ENCODE data around the gene POU2AF1.

POU2AF1 gene

GRCh38 chr11:111363985-111364384 is 15.1 kb downstream of the POU2AF1 start:
- Mint-ChIP-seq H3K36me3 (ENCODE audit: low read depth) (peaks cover 2% of the 10 kb centered on the region), H3K9me3 (no peaks in the 10 kb centered on the region), H3K27me3 (no peaks in the 10 kb centered on the region), H3K27ac (no peak overlapping the region), H3K4me3 (no peak overlapping the region), H3K4me1 (ENCODE audit: low read depth) (peaks cover 15% of the 10 kb centered on the region)
- DNase-seq, result no peak

GRCh38 chr11:111362887-111363411 is 16.1 kb downstream of the POU2AF1 start:
- no peak for DNase-seq
- Mint-ChIP-seq H3K27me3 (no peaks in the 10 kb centered on the region), H3K4me1 (ENCODE audit: low read depth) (peaks cover 15% of the 10 kb centered on the region), H3K4me3 (no peak overlapping the region), H3K36me3 (ENCODE audit: low read depth) (peaks cover 2% of the 10 kb centered on the region), H3K9me3 (no peaks in the 10 kb centered on the region), H3K27ac (no peak overlapping the region)

- no peak for DNase-seq
- no peak overlapping the region for H3K27ac Mint-ChIP-seq
- peaks cover 15% of the 10 kb centered on the region for H3K4me1 Mint-ChIP-seq (ENCODE audit: low read depth)
- H3K27me3 Mint-ChIP-seq, result no peaks in the 10 kb centered on the region
- H3K9me3 Mint-ChIP-seq, result no peaks in the 10 kb centered on the region
- H3K36me3 Mint-ChIP-seq (ENCODE audit: low read depth), result peaks cover 2% of the 10 kb centered on the region
- H3K4me3 Mint-ChIP-seq, result no peak overlapping the region
Observed at GRCh38 chr11:111361874-111362273, 17.2 kb downstream of the POU2AF1 start.

- H3K9me3 Mint-ChIP-seq, result no peaks in the 10 kb centered on the region
- DNase-seq, result no peak
- H3K4me1 Mint-ChIP-seq (ENCODE audit: low read depth), result peaks cover 12% of the 10 kb centered on the region
- peaks cover 2% of the 10 kb centered on the region for H3K36me3 Mint-ChIP-seq (ENCODE audit: low read depth)
- no peaks in the 10 kb centered on the region for H3K27me3 Mint-ChIP-seq
- H3K27ac Mint-ChIP-seq, result no peak overlapping the region
- H3K4me3 Mint-ChIP-seq, result no peak overlapping the region
Observed at GRCh38 chr11:111361052-111361801, 17.8 kb downstream of the POU2AF1 start.

GRCh38 chr11:111360150-111361043 is 18.7 kb downstream of the POU2AF1 start:
- H3K27ac Mint-ChIP-seq, result no peak overlapping the region
- no peaks in the 10 kb centered on the region for H3K27me3 Mint-ChIP-seq
- no peak overlapping the region for H3K4me3 Mint-ChIP-seq
- H3K4me1 Mint-ChIP-seq (ENCODE audit: low read depth), result peaks cover 6% of the 10 kb centered on the region
- H3K36me3 Mint-ChIP-seq (ENCODE audit: low read depth), result peaks cover under 1% of the 10 kb centered on the region
- DNase-seq, result no peak
- no peaks in the 10 kb centered on the region for H3K9me3 Mint-ChIP-seq

GRCh38 chr11:111359223-111360149 is 19.6 kb downstream of the POU2AF1 start:
- Mint-ChIP-seq H3K36me3 (ENCODE audit: low read depth) (no peaks in the 10 kb centered on the region), H3K9me3 (no peaks in the 10 kb centered on the region), H3K4me1 (ENCODE audit: low read depth) (peaks cover 6% of the 10 kb centered on the region), H3K27ac (no peak overlapping the region), H3K27me3 (no peaks in the 10 kb centered on the region), H3K4me3 (no peak overlapping the region)
- DNase-seq, result no peak

GRCh38 chr11:111358038-111359001 is 20.8 kb downstream of the POU2AF1 start:
- Mint-ChIP-seq H3K9me3 (no peaks in the 10 kb centered on the region), H3K27me3 (no peaks in the 10 kb centered on the region), H3K4me1 (ENCODE audit: low read depth) (peaks cover 6% of the 10 kb centered on the region), H3K27ac (no peak overlapping the region), H3K4me3 (no peak overlapping the region), H3K36me3 (ENCODE audit: low read depth) (no peaks in the 10 kb centered on the region)
- no peak for DNase-seq

GRCh38 chr11:111357150-111358037 is 21.7 kb downstream of the POU2AF1 start:
- H3K4me1 Mint-ChIP-seq (ENCODE audit: low read depth), result peaks cover 6% of the 10 kb centered on the region
- no peak overlapping the region for H3K4me3 Mint-ChIP-seq
- H3K27me3 Mint-ChIP-seq, result no peaks in the 10 kb centered on the region
- H3K36me3 Mint-ChIP-seq (ENCODE audit: low read depth), result no peaks in the 10 kb centered on the region
- H3K9me3 Mint-ChIP-seq, result no peaks in the 10 kb centered on the region
- no peak overlapping the region for H3K27ac Mint-ChIP-seq
- no peak for DNase-seq

GRCh38 chr11:111356660-111357048 is 22.4 kb downstream of the POU2AF1 start:
- Mint-ChIP-seq H3K27ac (no peak overlapping the region), H3K27me3 (no peaks in the 10 kb centered on the region), H3K4me1 (ENCODE audit: low read depth) (peaks cover 3% of the 10 kb centered on the region), H3K36me3 (ENCODE audit: low read depth) (no peaks in the 10 kb centered on the region), H3K9me3 (no peaks in the 10 kb centered on the region), H3K4me3 (no peak overlapping the region)
- DNase-seq, result no peak

GRCh38 chr11:111355956-111356659 is 23.0 kb downstream of the POU2AF1 start:
- H3K27me3 Mint-ChIP-seq, result no peaks in the 10 kb centered on the region
- no peaks in the 10 kb centered on the region for H3K9me3 Mint-ChIP-seq
- peaks cover 2% of the 10 kb centered on the region for H3K4me1 Mint-ChIP-seq (ENCODE audit: low read depth)
- H3K4me3 Mint-ChIP-seq, result no peak overlapping the region
- H3K27ac Mint-ChIP-seq, result no peak overlapping the region
- no peaks in the 10 kb centered on the region for H3K36me3 Mint-ChIP-seq (ENCODE audit: low read depth)
- DNase-seq, result no peak

- H3K9me3 Mint-ChIP-seq, result no peaks in the 10 kb centered on the region
- H3K27me3 Mint-ChIP-seq, result no peaks in the 10 kb centered on the region
- no peaks in the 10 kb centered on the region for H3K4me1 Mint-ChIP-seq (ENCODE audit: low read depth)
- no peak overlapping the region for H3K4me3 Mint-ChIP-seq
- H3K36me3 Mint-ChIP-seq (ENCODE audit: low read depth), result no peaks in the 10 kb centered on the region
- no peak for DNase-seq
- no peak overlapping the region for H3K27ac Mint-ChIP-seq
Observed at GRCh38 chr11:111355101-111355500, 24.0 kb downstream of the POU2AF1 start.

GRCh38 chr11:111354601-111354891 is 24.5 kb downstream of the POU2AF1 start:
- no peaks in the 10 kb centered on the region for H3K36me3 Mint-ChIP-seq (ENCODE audit: low read depth)
- H3K9me3 Mint-ChIP-seq, result no peaks in the 10 kb centered on the region
- H3K4me3 Mint-ChIP-seq, result no peak overlapping the region
- no peak overlapping the region for H3K27ac Mint-ChIP-seq
- H3K4me1 Mint-ChIP-seq (ENCODE audit: low read depth), result no peaks in the 10 kb centered on the region
- DNase-seq, result no peak
- no peaks in the 10 kb centered on the region for H3K27me3 Mint-ChIP-seq

Measured in activated T-cell treated with anti-CD3 and anti-CD28 coated beads, Interleukin-2, amount 50 U/mL, for 24 hours (primary cell).